HG03378 (cell line): Measurements from ENCODE around the gene PTCH2.
A peak's percentile ranks its signal among the peaks of the same experiment; 100 is the strongest.

Experiments
- ATAC-seq: cut with Tn5 transposase; IDR thresholded peaks from one replicate; pipeline ENCODE4 v1.9.1; 2021; ENCODE audit warnings: mild to moderate bottlenecking, moderate library complexity; ENCODE audit not compliant: unreplicated experiment

The PTCH2 gene

DNA sequence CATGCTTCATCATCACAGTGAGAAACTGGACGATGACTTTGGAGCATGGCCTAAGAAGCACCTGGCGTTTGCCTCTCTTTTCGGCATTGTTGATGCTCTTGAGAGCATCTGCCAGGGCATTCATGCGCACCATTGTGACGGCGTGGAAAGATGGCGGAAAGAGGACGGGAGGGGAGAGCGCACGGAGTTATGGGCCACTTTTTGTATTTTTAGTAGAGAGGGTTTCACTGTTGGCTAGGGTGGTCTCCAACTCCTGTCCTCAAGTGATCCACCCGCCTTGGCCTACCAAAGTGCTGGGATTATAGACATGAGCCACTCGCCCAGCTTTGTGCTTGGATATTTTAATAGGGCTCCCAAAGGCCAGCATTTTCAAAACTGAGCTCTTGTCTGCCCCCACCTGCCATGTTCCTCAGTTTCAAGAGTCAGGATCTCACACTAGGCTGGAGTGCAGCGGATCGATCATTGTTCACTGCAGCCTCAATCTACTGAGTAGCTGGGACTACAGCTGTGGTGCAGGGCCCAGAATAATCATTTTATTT lies 62.4 kb downstream of the PTCH2 start:
- no peak for ATAC-seq

DNA sequence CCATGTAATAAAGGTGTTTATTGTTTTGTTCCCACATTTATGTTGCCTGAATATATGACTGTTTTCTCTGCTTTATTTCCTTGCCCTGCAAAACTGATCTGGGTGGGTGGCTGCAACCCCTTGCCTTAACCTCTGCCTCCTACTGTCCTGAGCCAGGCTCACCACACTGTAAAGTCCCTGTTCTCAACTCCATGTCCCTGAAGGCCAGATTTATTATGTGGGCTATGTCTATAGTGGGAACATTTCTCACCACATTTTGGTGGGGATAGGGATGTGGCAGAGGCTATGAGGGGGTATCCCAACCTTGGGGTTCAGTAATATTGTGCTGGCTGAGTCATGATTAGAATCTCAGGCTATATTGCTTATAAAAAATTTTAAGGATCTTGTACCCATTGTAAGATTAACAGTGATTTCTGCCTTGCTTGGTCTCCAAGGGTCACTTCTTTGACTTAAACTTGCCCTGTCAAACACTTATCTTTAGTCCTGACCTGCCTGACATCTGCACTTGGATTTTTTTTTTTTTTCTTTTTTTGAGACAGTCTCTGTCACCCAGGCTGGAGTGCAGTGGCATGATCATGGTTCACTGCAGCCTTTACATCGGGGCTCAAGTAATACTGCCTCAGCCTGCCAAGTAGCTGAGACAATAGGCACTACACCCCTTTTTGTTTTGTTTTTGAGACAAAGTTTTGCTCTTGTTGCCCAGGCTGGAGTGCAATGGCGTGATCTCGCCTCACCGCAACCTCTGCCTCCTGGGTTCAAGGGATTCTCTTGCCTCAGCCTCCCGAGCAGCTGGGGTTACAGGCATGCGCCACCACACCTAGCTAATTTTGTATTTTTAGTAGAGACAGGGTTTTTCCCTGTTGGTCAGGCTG lies 64.1 kb downstream of the PTCH2 start:
- no peak for ATAC-seq

DNA sequence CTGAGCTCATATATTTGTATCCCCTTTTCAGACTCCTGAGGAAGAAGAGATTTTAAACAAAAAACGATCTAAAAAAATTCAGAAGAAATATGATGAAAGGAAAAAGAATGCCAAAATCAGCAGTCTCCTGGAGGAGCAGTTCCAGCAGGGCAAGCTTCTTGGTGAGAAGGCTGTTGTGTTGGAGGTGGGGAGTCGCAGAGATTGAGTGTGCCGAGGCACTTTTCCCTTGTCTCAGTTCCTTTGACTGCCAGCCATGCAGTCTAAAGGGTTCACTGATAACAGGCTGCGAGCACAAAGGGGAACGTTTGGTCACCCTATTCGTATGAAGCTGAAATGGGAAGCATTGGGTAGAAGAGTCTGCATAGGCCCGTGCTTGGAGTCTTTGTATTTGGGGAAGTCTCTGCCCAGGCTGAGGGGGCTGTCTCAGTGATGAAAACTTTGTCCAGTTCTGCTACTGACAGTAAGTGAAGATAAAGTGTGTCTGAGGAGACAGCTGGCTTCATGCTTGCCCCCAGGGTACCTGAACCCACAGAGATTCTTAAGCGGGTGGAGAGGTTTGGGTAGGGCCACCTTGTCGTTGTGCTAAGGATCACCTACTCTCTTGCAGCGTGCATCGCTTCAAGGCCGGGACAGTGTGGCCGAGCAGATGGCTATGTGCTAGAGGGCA lies 65.0 kb downstream of the PTCH2 start:
- ATAC-seq, result no peak

DNA sequence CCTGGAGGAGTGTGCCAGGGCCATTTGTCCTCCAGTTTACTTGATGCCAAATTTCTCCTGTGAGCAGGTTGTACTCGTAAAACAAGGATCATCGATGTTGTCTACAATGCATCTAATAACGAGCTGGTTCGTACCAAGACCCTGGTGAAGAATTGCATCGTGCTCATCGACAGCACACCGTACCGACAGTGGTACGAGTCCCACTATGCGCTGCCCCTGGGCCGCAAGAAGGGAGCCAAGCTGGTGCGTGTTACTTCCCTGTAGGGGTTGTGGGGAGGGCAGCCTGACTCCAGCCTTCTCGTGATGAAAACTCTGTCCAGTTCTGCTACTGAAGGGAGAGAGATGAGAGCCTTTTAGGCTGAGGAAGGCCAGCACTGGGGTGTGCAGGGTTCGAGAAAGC lies 65.5 kb downstream of the PTCH2 start:
- ATAC-seq, result no peak

DNA sequence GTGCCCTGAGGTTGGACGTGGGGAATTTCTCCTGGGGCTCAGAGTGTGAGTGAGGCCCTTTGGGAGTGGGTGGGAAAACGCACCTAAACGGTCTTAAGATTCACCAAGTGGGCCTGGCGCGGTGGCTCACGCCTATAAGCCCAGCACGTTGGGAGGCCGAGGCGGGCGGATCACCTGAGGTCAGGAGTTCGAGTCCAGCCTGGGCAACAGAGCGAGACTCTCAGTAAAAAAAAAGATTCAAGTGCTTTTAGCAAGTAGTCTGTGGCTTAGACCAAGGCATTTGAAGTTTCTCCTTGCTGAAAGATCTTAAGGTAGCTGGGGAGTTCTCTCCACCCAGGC lies 66.4 kb downstream of the PTCH2 start:
- no peak for ATAC-seq

DNA sequence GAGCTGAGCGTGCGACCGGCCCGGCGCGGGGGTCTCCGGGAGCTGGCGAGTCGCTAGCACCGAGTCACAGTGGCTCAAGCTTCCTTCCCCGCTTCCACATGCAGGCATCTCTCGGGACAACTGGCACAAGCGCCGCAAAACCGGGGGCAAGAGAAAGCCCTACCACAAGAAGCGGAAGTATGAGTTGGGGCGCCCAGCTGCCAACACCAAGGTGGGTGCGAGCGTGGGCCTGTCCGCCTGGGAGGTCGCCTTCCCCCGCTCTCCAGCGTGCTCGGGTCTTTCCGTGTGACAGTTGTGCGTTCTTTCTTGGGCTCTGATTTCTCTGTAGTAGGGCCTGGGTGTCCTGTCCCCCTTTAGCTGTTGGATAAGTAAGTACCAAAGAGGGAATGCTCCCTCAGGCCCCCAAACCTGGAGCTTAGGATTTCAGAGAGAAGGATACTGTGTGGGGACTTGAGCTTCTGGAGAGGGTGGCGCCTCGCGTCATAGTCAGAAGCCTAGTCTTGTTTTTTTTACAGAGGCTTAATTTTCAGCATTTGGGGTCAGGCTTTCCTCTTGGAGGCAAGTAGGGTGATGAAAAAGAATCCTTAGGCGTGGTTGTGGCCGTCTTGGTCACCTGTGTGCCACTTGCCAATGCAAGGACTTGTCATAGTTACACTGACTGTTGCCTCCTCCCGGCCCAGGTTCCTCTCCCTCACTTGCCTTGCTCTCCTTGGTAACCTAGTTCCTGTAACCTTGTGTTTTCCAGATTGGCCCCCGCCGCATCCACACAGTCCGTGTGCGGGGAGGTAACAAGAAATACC lies 66.9 kb downstream of the PTCH2 start:
- peak; percentile 11 for ATAC-seq

DNA sequence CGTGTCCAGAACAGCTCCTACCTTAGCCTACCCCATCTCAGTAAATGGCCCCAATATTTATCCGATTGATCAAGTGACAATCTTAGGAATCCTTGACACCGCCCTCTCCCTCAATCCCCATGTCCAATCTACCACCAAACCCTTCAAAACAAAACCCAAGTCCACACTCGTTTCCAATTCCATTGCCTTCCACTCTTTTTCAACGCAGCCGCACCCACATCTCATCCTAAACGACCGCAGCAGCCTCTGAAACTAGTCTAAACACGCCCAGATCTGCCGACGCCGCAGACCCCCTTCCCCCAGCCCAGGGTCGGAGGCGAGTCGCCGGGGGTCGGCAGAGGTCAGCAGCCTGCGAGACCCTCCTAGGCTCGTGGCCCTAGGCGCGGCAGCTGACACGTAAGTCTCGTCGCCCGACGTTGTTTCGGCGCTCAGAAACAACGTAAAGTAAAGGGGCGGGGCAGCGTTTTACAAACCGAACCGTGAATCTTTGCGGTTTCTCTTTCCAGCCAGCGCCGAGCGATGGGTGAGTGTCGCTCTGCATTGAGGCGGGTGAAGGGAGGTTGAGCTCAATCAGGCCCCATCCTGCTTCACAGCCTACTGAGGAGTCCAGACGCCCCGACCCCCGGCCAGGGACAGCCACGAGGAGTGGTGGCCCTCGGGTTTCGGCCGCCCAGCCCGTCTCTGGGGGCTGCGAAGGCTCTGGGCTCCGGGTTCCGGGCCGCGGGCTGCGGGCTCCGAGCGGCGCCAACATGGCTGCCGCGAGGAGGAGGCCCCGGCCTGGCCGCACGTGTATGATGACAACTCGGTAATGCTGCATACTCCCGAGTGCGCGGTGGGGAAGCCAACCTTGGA lies 67.7 kb downstream of the PTCH2 start, which contains the start of gene RPS8:
RPS8 (plus strand) TSS at position 463 of the 852 bp plus-strand sequence; CDS start at position 520, 57 bp downstream.
- ATAC-seq, result peak; percentile 70
